ENCODE data around the gene NUAK2. TPM values are rescaled to one million over a fixed set of nuclear protein-coding genes. Genes with fewer than 3 reads are reported as not detected.

The NUAK2 gene
- total and polyA plus RNA-seq, 2 of the 8 experiments (the other 6 are each of a cell fraction or from before 2014, with no cell fraction given): 9.4 to 12.9 TPM

- H2BK5ac ChIP-seq (ENCODE audit: low read depth, low read length): no peak overlapping the region
- no peak overlapping the region for H3K4ac ChIP-seq (replicated peaks; ENCODE audit: insufficient read length, low read depth, low read length)
- H3K27ac ChIP-seq (ENCODE audit: low read depth, low read length): no peak overlapping the region
- H2BK15ac ChIP-seq (ENCODE audit: low read length): no peak overlapping the region
- H3K9me3 ChIP-seq (ENCODE audit: insufficient read depth in 2 of 2, low read depth in 1 of 2, low read length in 1 of 2): no peaks in the 10 kb centered on the region
- no peak overlapping the region for H3K56ac ChIP-seq (replicated peaks; ENCODE audit: insufficient read length, low read depth, low read length)
- no peak overlapping the region for H3K4me3 ChIP-seq (ENCODE audit: extremely low read depth in 1 of 4, insufficient read depth in 2 of 4, low read depth in 3 of 4, low read length in 4 of 4)
- H2BK20ac ChIP-seq (ENCODE audit: low read length): no peak overlapping the region
- H4K8ac ChIP-seq (ENCODE audit: extremely low read depth, insufficient read depth, low read length): no peak overlapping the region
- H2BK12ac ChIP-seq (ENCODE audit: low read depth, low read length): no peak overlapping the region
- FAIRE-seq (no peak), DNase-seq (ENCODE audit: low read depth in 1 of 2, low spot score in 2 of 2) (no peak)
- peaks cover 27 to 53% (median 35%) of the 10 kb centered on the region in 4 experiments for H3K4me1 ChIP-seq (replicated peaks in 1 of 4; ENCODE audit: control insufficient read depth in 3 of 4, insufficient read depth in 4 of 4, low read length in 3 of 4)
- no peaks in the 10 kb centered on the region; a peak in 1 of 7 replicates for H3K27me3 ChIP-seq (replicated peaks in 1 of 4; ENCODE audit: control insufficient read depth in 3 of 4, extremely low read depth in 1 of 4, insufficient read depth in 3 of 4, low read length in 3 of 4)
- no peaks in the 10 kb centered on the region for H3K23me2 ChIP-seq (ENCODE audit: low read depth, low read length)
- no peaks in the 10 kb centered on the region for H3K36me3 ChIP-seq (ENCODE audit: control insufficient read depth in 2 of 4, insufficient read depth in 4 of 4, low read length in 3 of 4)
- no peak overlapping the region for H3K18ac ChIP-seq (ENCODE audit: extremely low read depth, low read length)
- no peak overlapping the region for H3K14ac ChIP-seq (ENCODE audit: insufficient read length)
- H4K91ac ChIP-seq (replicated peaks; ENCODE audit: insufficient read length, low read length): no peak overlapping the region
- no peak overlapping the region for H3K4me2 ChIP-seq (ENCODE audit: insufficient read depth in 1 of 2, low read depth in 2 of 2, low read length in 2 of 2)
- H3K23ac ChIP-seq (ENCODE audit: insufficient read length): no peak overlapping the region
- H4K20me1 ChIP-seq (replicated peaks in 1 of 2; ENCODE audit: control insufficient read depth in 1 of 2, insufficient read depth in 2 of 2, low read length in 2 of 2): no peaks in the 10 kb centered on the region
- no peak overlapping the region for H2AFZ ChIP-seq (ENCODE audit: low read length)
- no peaks in the 10 kb centered on the region for H3K79me2 ChIP-seq (ENCODE audit: control insufficient read depth in 1 of 2, insufficient read depth in 2 of 2, low read length in 2 of 2)
- no peak overlapping the region for H2AK5ac ChIP-seq (ENCODE audit: low read depth, low read length)
- CTCF ChIA-PET (ENCODE audit: partially characterized antibody): interaction anchor here (0.9 to 67.1 kb wide), 30 partner anchors 8 to 218 kb away, joined by 3 to 2424 read pairs (median 10); partner anchors contain the start of genes BLACAT1 and TMCC2
- H4K5ac ChIP-seq (ENCODE audit: insufficient read length, low read depth, low read length): no peak overlapping the region
- no peaks in the 10 kb centered on the region for H3K79me1 ChIP-seq (ENCODE audit: low read depth, low read length)
- POLR2A ChIA-PET (ENCODE audit: partially characterized antibody): no interaction called here
- no peak overlapping the region for H2BK120ac ChIP-seq (replicated peaks; ENCODE audit: low read depth, low read length)
- 97% methylated on average over 4 of the region's 4 CpGs; no CpG with 5 or more reads in 1 of the 2 experiments for WGBS, 2 experiments (ENCODE audit: extremely low coverage in 1 of 2, insufficient coverage in 1 of 2, insufficient read length in 1 of 2, insufficient replicate concordance in 2 of 2, low coverage in 1 of 2, low lambda C conversion rate in 2 of 2, missing lambda C conversion rate in 1 of 2)
- H3K9ac ChIP-seq (replicated peaks in 1 of 4; ENCODE audit: extremely low read depth in 1 of 4, low read depth in 3 of 4, low read length in 3 of 4): no peak overlapping the region
- TF ChIP-seq CEBPB (IDR thresholded peaks at IDR 0.05; ENCODE audit: low read depth, low read length): no peak
- TF ChIP-seq SIRT6 (IDR thresholded peaks at IDR 0.05; ENCODE audit: low read length): no peak
- no peak for TF ChIP-seq ATF3 (IDR thresholded peaks at IDR 0.05; ENCODE audit: insufficient read depth, low read depth, low read length)
- TF ChIP-seq CBX8 (IDR thresholded peaks at IDR 0.05; ENCODE audit: borderline replicate concordance, low read depth, low read length): no peak
- TF ChIP-seq MAFK (IDR thresholded peaks at IDR 0.05; ENCODE audit: low read depth, low read length): no peak
These were observed 31.6 kb upstream of the NUAK2 start for GRCh38 chr1:205353191-205353590.
